ENCODE results near the gene EFCAB14.

Gene EFCAB14, protein sequence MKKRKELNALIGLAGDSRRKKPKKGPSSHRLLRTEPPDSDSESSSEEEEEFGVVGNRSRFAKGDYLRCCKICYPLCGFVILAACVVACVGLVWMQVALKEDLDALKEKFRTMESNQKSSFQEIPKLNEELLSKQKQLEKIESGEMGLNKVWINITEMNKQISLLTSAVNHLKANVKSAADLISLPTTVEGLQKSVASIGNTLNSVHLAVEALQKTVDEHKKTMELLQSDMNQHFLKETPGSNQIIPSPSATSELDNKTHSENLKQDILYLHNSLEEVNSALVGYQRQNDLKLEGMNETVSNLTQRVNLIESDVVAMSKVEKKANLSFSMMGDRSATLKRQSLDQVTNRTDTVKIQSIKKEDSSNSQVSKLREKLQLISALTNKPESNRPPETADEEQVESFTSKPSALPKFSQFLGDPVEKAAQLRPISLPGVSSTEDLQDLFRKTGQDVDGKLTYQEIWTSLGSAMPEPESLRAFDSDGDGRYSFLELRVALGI

DNA sequence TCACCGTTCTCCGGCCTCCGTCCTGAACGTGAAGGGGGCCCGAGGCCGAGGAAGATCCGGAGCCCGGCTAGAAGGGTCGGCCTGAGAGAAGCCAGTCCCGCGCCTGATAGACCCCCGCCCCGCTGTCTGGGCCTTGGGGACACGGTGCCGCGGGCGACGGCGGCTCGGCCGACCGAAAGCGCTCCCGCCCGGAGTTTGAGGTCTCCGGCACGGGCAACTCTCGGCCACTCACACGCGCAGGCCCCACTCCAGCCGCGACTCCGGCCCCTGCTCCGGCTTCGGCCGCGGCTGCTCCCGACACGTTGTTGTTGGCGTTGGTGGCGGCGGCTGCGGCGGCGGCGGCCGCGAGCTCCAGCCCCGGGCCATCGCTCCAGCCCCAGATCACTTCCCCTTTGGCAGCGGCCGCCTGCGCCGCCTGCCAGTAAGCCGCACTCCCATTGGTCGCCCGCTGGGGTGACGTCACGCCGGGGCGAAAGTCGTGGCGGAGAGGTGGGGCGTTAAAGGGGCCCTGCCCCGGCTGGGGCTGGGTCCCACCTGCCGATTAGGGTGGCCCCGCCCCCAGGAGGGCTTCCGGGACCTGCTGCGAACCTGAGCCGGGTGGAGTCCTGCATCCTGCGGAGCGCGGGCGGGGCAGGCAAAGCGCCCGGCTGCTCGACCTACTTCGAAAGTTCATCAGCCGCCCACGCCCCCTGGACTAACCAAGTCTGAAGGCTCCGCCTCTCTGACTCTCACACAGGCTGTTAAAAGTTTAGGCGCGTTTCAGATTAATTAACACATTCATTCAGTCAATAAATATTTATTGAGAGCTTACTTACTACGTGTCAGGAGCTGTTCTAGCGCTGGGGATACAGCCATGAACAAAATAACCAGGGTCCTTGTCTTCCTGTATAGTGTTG lies at the start of gene EFCAB14:
TSS of gene EFCAB14 (minus strand) at position 388 of the 896 bp plus-strand sequence. CDS start 1,027 bp downstream, outside the sequence.
- Histone ChIP-seq H3K9me3 (ENCODE audit: control insufficient read depth in 5 of 5, low read length in 5 of 5) (no peaks in the 10 kb centered on the region), H3K27me3 (ENCODE audit: control insufficient read depth in 5 of 5, insufficient read depth in 4 of 5, low read length in 5 of 5) (no peaks in the 10 kb centered on the region), H3K27ac (ENCODE audit: low read depth, low read length) (peak within 1 kb of the TSS; percentile 80), H3K4me1 (ENCODE audit: control insufficient read depth in 5 of 5, insufficient read depth in 5 of 5, low read length in 5 of 5) (peaks cover 14 to 55% (median 28%) of the 10 kb centered on the region in 5 donors), H3K36me3 (ENCODE audit: control insufficient read depth in 5 of 5, insufficient read depth in 5 of 5, low read length in 5 of 5) (peaks cover 5 to 19% (median 16%) of the 10 kb centered on the region in 5 donors), H3K9ac (ENCODE audit: low read length in 5 of 5) (peak within 1 kb of the TSS; percentile 81 to 97 (median 94)), H3K4me3 (ENCODE audit: low read depth in 1 of 5, low read length in 5 of 5) (peak within 1 kb of the TSS; percentile 77 to 92 (median 91))

DNA sequence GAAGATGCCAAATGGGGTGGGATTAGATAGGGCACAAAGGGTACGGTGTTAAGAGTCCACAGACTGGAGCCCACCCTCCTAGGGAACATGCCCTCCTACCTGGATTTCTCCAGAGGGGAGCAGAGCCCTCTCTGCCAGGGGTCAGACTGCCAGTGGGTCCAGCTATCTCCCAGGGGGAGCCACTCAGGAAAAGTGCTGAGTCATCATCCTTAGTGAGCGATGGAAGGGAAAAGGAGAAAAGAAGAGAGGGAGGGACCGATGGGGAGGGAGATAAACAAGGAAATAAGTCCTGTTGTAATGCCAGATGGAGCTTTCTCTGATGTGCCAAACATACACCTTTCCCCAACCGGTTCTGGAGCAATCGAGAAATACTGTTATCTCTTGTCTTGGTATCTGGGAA lies 49.5 kb upstream of the EFCAB14 start:
- H3K27me3 ChIP-seq (ENCODE audit: control insufficient read depth in 5 of 5, insufficient read depth in 4 of 5, low read length in 5 of 5) = no peaks in the 10 kb centered on the region
- H3K36me3 ChIP-seq (ENCODE audit: control insufficient read depth in 5 of 5, insufficient read depth in 5 of 5, low read length in 5 of 5) = no peaks in the 10 kb centered on the region
- H3K27ac ChIP-seq (ENCODE audit: low read depth, low read length) = no peak overlapping the region
- no peak overlapping the region for H3K9ac ChIP-seq (ENCODE audit: low read length in 5 of 5)
- H3K4me1 ChIP-seq (ENCODE audit: control insufficient read depth in 5 of 5, insufficient read depth in 5 of 5, low read length in 5 of 5) = peaks cover 0 to 10% (median 0%) of the 10 kb centered on the region in 5 donors
- peaks cover 10 to 29% (median 24%) of the 10 kb centered on the region in 5 donors for H3K9me3 ChIP-seq (ENCODE audit: control insufficient read depth in 5 of 5, low read length in 5 of 5)
- H3K4me3 ChIP-seq (ENCODE audit: low read depth in 1 of 5, low read length in 5 of 5) = no peak overlapping the region

DNA sequence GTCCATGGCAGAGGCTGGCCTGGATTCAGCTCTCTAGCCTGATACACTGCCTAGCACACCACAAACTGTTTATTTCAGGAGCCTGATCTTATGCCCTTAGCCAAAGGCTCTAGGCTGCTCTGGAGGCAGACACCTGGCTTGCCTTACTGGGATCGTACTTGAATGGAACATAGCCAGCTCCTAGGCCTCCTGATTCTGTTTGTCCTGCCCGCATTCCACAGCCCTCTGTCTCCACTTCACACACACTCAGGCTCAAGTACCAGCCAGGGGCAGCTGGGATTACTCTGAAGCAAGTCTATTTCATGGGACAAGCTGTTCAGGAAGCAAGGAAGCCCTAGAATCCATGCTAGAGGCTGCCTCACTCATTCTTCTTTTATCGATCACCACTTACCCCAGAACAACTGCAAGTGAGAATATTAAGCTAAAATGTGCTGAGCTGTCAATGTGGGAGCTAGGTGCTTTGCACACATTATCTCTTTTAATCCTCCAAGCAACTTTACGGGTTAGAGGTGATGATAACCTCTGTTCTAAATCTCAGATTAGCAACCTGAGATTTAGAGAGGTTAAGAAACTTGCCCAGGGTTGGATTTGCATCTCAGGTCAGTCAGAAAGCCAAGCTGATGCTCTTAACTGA lies 48.9 kb upstream of the EFCAB14 start:
- H3K27ac ChIP-seq (ENCODE audit: low read depth, low read length) = no peak overlapping the region

DNA sequence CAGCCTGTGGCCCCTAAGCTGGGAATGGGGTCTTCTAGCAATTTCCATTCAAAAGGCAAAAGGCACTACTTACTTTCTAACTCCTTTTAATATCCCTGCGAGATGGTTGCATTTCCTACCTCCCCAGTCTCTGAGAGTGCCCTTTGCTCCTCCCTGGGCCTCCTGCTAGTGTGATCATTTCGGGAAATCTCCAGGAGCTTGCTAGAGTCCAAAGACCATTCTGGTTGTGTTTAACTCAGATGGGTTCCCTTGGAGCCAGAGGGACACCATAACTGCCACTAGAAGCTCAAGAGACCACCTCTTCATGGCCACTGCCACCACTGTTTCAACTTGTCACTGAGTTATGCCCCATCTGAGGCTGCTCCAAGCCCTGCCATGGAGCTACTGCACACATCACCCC lies 45.5 kb upstream of the EFCAB14 start:
- Histone ChIP-seq H3K4me1 (ENCODE audit: control insufficient read depth in 5 of 5, insufficient read depth in 5 of 5, low read length in 5 of 5) (peaks cover 0 to 16% (median 5%) of the 10 kb centered on the region in 5 donors), H3K4me3 (ENCODE audit: low read depth in 1 of 5, low read length in 5 of 5) (no peak overlapping the region), H3K9me3 (ENCODE audit: control insufficient read depth in 5 of 5, low read length in 5 of 5) (peaks cover 0 to 8% (median 4%) of the 10 kb centered on the region in 5 donors), H3K27ac (ENCODE audit: low read depth, low read length) (no peak overlapping the region), H3K36me3 (ENCODE audit: control insufficient read depth in 5 of 5, insufficient read depth in 5 of 5, low read length in 5 of 5) (no peaks in the 10 kb centered on the region), H3K9ac (ENCODE audit: low read length in 5 of 5) (no peak overlapping the region), H3K27me3 (ENCODE audit: control insufficient read depth in 5 of 5, insufficient read depth in 4 of 5, low read length in 5 of 5) (no peaks in the 10 kb centered on the region)

More for the DNA sequence above, 48.9 kb upstream of the EFCAB14 start:
- peaks cover 10 to 29% (median 24%) of the 10 kb centered on the region in 5 donors for H3K9me3 ChIP-seq (ENCODE audit: control insufficient read depth in 5 of 5, low read length in 5 of 5)
- H3K4me1 ChIP-seq (ENCODE audit: control insufficient read depth in 5 of 5, insufficient read depth in 5 of 5, low read length in 5 of 5) = peaks cover 0 to 10% (median 0%) of the 10 kb centered on the region in 5 donors
- H3K27me3 ChIP-seq (ENCODE audit: control insufficient read depth in 5 of 5, insufficient read depth in 4 of 5, low read length in 5 of 5) = no peaks in the 10 kb centered on the region
- no peaks in the 10 kb centered on the region for H3K36me3 ChIP-seq (ENCODE audit: control insufficient read depth in 5 of 5, insufficient read depth in 5 of 5, low read length in 5 of 5)
- H3K4me3 ChIP-seq (ENCODE audit: low read depth in 1 of 5, low read length in 5 of 5) = no peak overlapping the region
- H3K9ac ChIP-seq (ENCODE audit: low read length in 5 of 5) = no peak overlapping the region

DNA sequence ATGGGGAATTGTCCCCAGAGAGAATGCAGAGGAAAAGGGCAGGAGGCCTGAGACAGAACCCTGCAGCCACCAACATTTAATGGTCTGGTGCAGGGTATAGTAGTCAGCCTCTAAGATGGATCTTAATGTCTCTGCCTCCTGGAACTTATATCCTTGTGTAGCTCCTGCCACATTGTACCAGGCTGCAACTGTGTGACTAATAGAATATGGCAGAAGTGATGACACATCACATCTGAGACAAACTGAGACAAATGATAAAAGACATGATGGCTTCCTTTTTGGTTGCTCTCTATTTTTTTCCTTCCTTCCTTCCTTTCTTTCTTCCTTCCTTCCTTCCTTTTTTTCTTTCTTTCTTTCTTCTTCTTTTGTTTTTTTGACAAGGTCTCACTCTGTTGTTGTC lies 42.8 kb upstream of the EFCAB14 start:
- Histone ChIP-seq H3K9me3 (ENCODE audit: control insufficient read depth in 5 of 5, low read length in 5 of 5) (peaks cover 0 to 4% (median 0%) of the 10 kb centered on the region in 5 donors), H3K9ac (ENCODE audit: low read length in 5 of 5) (no peak overlapping the region), H3K36me3 (ENCODE audit: control insufficient read depth in 5 of 5, insufficient read depth in 5 of 5, low read length in 5 of 5) (no peaks in the 10 kb centered on the region), H3K27me3 (ENCODE audit: control insufficient read depth in 5 of 5, insufficient read depth in 4 of 5, low read length in 5 of 5) (no peaks in the 10 kb centered on the region), H3K27ac (ENCODE audit: low read depth, low read length) (no peak overlapping the region), H3K4me3 (ENCODE audit: low read depth in 1 of 5, low read length in 5 of 5) (no peak overlapping the region), H3K4me1 (ENCODE audit: control insufficient read depth in 5 of 5, insufficient read depth in 5 of 5, low read length in 5 of 5) (peaks cover 0 to 9% (median 0%) of the 10 kb centered on the region in 5 donors)

DNA sequence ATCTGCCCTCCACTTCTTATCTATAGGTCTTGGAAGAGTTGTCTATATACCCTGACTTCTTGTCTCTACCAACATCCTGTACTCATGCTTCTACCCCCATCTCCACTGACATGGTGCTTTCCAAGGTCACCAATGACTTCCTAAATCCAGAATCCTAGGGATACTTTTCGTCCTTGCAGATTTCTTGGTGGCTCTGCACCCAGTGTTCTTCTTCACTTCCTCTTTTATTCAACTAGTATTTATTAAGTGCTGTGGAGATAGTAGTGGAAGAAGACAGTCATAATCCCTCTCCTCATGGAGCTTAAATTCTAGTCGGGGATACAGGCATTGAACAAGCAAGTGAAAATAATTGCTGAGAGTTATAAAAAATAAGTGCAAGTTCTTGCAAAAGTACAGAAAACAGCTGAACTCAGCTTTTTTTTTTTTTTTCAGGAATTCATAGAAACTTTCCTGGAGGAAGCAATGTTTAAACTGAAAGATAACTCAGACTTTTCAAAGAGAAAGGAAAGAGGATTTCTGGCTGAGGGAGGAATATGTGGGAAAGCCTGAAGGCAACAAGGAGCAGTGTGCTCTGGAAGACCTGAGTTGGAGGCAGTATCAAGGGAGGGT lies 41.7 kb upstream of the EFCAB14 start:
- no peak overlapping the region for H3K27ac ChIP-seq (ENCODE audit: low read depth, low read length)
- H3K9ac ChIP-seq (ENCODE audit: low read length in 5 of 5) = no peak overlapping the region
- peaks cover 0 to 9% (median 0%) of the 10 kb centered on the region in 5 donors for H3K4me1 ChIP-seq (ENCODE audit: control insufficient read depth in 5 of 5, insufficient read depth in 5 of 5, low read length in 5 of 5)
- peaks cover 0 to 4% (median 0%) of the 10 kb centered on the region in 5 donors for H3K9me3 ChIP-seq (ENCODE audit: control insufficient read depth in 5 of 5, low read length in 5 of 5)
- no peaks in the 10 kb centered on the region for H3K36me3 ChIP-seq (ENCODE audit: control insufficient read depth in 5 of 5, insufficient read depth in 5 of 5, low read length in 5 of 5)
- no peaks in the 10 kb centered on the region for H3K27me3 ChIP-seq (ENCODE audit: control insufficient read depth in 5 of 5, insufficient read depth in 4 of 5, low read length in 5 of 5)
- no peak overlapping the region for H3K4me3 ChIP-seq (ENCODE audit: low read depth in 1 of 5, low read length in 5 of 5)

DNA sequence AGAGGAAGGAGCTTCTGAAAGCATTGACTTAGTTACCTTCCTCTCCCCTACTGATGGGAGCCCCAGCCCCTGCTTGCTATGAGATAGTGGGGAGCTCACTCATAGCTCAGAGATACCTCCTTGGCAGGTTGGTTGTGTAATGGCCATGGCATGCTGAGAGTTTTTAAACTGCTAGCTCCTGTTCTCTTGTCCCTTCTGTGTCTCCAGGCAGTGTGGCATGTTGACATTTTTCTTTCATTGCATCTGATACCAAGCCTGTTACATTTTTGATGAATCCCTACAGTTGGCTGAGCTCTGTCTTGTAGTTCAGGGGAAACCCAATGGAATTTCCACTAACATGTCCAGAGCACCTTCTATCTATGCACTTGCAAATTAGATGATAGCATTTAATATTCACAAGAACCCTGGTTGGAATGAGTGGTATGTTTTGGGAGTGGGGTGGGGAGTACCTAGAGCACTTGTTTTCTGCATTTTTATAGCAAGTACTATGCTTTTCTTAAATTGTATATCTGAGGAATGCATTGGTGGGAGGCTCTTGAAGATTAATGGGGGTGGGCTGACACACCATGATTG lies 39.1 kb upstream of the EFCAB14 start:
- Histone ChIP-seq H3K36me3 (ENCODE audit: control insufficient read depth in 5 of 5, insufficient read depth in 5 of 5, low read length in 5 of 5) (no peaks in the 10 kb centered on the region), H3K4me1 (ENCODE audit: control insufficient read depth in 5 of 5, insufficient read depth in 5 of 5, low read length in 5 of 5) (peaks cover 0 to 18% (median 14%) of the 10 kb centered on the region in 5 donors), H3K9ac (ENCODE audit: low read length in 5 of 5) (no peak overlapping the region), H3K27ac (ENCODE audit: low read depth, low read length) (no peak overlapping the region), H3K27me3 (ENCODE audit: control insufficient read depth in 5 of 5, insufficient read depth in 4 of 5, low read length in 5 of 5) (no peaks in the 10 kb centered on the region), H3K9me3 (ENCODE audit: control insufficient read depth in 5 of 5, low read length in 5 of 5) (peaks cover 0 to 4% (median 0%) of the 10 kb centered on the region in 5 donors), H3K4me3 (ENCODE audit: low read depth in 1 of 5, low read length in 5 of 5) (no peak overlapping the region)

DNA sequence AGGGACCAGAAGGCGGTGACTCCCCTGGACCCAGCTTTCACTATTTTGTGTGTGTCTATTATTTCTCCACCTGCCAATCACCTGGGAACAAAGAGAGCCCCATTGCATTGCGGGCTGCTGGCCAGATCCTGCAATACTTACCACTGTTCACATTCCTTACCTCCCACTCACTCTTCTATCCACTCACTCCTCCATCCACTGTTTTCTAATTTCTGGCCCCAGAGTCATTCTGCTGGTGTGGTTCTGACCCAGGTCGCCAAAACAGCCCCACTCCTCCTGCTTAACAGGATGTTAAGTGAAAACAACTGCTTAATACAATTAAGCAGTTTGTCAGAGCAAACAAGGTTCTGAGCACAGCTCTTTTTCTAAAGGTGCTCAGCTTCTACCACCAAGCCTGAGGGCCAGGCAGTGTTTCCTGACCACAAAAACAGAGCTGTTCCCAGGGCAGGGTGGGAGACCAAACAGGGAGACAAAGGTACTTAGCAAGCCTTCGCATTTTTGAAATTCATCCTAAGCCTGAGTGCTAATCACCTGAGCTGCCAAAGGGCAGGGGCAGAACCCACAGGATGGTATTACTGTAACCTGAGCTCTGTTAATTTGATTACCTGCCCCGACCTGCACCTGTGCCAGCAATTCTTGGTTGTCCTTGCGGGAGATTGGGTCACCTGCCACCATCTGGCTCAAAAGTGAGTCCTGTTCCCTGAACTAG lies 38.5 kb upstream of the EFCAB14 start:
- Histone ChIP-seq H3K9ac (ENCODE audit: low read length in 5 of 5) (no peak overlapping the region), H3K27me3 (ENCODE audit: control insufficient read depth in 5 of 5, insufficient read depth in 4 of 5, low read length in 5 of 5) (no peaks in the 10 kb centered on the region), H3K9me3 (ENCODE audit: control insufficient read depth in 5 of 5, low read length in 5 of 5) (no peaks in the 10 kb centered on the region), H3K4me1 (ENCODE audit: control insufficient read depth in 5 of 5, insufficient read depth in 5 of 5, low read length in 5 of 5) (peaks cover 0 to 22% (median 20%) of the 10 kb centered on the region in 5 donors), H3K27ac (ENCODE audit: low read depth, low read length) (no peak overlapping the region), H3K4me3 (ENCODE audit: low read depth in 1 of 5, low read length in 5 of 5) (no peak overlapping the region), H3K36me3 (ENCODE audit: control insufficient read depth in 5 of 5, insufficient read depth in 5 of 5, low read length in 5 of 5) (no peaks in the 10 kb centered on the region)

All from subcutaneous abdominal adipose tissue (tissue), 5 donors.